Ecto neural progenitor cell (in vitro differentiated cells): ENCODE measurements around the gene THSD4.
"Not testable (repeated sequence)": the region's sequence is repeated elsewhere in the genome, so short reads cannot be mapped to it uniquely, and the experiment has no call there.

ENCODE experiments used
- DNase-seq: peaks from one replicate; pipeline ENCODE4 v3.0.0-alpha.2; 2018; ENCODE audit warnings: low spot score

THSD4 gene

DNA sequence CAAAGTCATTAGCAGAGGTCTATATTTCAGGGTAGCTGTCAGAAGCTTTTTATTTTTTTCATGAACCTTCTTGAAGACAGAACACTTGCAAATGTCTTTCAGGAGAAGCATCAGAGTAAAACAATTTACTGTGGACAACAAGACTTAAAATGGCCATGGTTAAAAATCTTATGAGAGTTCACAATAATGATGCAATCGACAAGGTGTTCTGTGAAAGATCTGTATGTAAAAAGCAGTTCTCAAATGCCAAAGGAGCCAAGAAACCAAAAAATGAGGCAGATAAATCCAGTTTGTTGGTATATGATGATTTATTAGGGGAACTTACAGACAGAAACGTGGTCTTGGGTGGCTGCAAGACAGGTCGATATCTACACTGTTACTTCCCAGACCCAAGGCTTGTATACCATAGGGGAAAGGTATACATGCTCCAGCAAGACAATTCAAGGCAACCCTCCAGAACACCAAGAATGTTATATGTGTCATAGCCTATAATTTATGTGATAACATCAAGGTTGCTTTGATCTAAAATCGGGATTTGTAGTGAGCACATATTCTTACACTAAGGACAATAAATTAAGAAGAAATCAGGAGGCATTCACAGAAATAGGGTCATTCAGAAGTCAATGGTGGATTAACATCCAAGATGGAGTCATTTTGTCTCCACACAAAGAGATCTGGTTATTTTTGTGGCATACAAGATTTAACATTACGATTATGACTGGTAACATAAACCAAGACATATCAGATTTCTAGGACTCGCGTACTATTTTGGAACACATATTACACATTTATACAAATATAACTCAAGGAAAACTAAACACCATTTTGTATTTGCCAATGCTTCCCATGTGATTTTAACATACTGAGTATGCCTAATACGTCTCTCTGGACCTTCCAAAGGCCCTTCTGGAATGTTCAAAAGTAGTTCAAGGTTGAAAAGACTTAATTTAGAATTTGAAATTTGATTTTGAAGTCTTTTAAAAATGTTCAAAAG, 316.4 kb downstream of the THSD4 start:
- no peak for DNase-seq

DNA sequence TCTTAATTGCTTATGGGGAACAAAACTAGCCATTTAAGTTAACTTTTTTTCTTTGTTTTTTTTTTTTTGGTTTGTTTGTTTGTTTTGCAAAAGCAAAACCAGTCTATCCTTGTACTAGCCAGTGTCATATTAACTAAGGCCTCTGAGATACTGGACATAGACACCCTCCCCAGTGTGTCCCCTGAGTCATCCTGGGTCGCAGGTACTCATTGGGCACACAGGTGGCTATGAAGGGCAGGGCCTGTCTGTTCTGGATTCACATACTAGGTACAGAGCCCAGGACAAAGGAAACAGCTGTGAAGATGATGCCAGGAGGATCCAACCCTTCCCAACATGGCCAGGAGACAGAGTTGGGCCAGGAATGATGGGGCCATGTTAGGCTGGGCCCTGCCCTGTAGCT, 318.1 kb downstream of the THSD4 start:
- DNase-seq: no peak

- no peak for DNase-seq
Measured at GRCh38 chr15:71434774-71435173, 319.5 kb downstream of the THSD4 start.

- no peak for DNase-seq
Measured at GRCh38 chr15:71435552-71435951, 320.3 kb downstream of the THSD4 start.

DNA sequence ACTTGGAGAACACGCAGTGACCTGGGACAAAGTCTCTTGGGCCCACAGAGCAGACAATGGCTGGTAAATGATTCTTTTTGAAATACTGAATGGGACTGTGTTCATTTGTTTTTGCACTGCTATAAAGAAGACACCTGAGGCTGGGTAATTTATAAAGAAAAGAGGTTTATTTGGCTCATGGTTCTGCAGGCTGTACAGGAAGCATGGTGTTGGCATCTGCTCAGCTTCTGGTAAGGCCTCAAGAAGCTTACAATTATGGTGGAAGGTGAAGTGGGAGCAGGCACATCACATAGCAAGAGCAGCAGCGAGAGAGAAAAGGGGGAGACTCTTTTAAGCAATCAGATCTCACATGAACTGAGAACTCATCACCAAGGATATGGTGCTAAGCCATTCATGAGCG, 321.6 kb downstream of the THSD4 start:
- no peak for DNase-seq

GRCh38 chr15:71437404-71437803, 322.1 kb downstream of the THSD4 start:
- no peak for DNase-seq

- no peak for DNase-seq
Measured at GRCh38 chr15:71437919-71438318, 322.6 kb downstream of the THSD4 start.

DNA sequence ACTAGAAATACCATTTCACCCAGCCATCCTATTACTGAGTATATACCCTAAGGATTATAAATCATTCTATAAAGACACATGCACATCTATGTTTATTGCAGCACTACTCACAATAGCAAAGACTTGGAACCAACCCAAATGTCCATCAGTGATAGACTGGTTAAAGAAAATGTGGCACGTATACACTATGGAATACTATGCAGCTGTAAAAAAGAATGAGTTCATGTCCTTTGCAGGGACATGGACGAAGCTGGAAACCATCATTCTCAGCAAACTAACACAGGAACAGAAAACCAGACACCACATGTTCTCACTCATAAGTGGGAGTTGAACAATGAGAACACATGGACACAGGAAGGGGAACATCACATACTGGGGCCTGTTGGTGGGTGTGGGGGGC, 324.2 kb downstream of the THSD4 start:
- DNase-seq: not testable (repeated sequence)

DNA sequence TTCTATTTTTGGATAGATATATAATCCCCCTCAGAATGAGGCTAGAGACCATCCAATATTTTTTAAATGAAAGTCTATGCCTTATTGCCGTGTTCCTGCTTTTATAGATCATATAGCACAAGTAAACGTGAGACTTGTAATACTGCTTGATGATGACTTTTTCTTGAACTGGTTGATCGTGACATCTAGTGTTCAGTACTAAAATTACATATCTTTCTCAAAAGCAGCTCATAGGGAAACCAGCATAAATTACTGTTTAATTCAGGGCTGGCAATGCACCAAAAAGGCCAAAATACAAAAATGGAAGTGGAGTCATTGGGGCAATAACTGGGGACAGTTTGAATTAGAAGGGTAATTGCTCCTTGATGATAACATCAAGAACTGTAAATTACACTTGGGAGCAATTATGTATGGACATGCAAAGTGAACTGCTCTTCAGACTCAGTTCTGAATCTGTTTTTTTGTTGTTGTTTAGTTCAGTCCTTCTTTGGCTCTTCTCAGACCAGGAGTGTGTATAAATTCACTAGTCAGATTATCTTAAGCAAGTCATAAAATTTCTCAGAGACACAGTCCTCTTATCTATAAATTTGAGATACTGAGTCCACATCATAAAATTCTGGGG, 325.3 kb downstream of the THSD4 start:
- no peak for DNase-seq

DNA sequence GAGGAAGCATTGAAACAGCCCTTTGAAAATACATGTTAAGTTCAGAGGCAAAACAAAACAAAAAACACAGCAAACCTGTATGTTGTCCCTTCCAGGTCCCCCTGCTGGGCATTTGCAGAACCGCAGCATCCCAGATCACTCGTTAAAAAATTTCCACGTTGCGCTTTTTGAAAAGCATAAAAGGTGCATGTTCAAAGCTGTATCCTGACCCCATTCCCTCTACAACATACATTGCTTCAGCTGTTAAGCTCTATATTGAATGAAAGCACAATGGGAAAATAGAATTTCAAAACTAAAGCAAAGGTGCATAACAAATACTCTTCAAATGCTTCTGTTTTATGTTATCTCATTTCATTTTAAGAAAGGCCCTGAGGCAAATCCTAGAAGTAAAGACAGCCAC, 328.3 kb downstream of the THSD4 start:
- peak; percentile 57 for DNase-seq

DNA sequence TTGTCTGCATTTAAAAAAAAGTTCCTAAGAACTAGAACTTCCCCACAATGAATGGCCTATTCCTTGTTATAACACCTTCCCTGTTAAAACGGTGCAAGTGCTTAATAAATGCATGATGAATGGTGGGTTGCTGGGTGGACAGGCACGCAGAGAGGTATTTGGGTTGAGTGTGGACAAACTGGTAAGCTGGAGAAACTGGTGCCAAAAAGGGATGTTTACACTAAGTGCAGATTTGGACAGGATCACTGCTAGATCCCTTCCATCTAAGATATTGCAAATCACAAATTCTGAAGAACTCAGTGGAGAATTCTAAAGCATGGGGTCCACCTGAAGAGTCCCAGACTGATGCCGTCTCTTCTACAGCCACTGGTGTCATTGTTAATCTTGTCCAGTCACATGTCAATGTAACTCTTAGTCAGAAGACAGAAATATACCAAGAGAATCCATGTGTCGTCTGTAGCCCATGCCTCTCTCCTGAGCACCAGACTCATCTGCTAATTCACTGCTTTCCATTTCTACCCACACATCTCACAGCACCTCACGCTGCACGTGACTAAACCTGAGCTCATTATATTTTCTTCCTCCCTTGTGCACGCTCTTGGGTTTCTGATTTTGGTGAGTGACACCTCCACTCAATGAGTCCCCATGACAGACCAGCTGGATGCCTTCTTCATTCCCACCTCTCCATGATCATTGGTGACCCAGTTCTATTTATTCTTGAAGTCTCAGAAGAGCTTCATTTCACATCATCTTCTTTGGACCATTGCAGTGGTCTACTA, 328.9 kb downstream of the THSD4 start:
- peak; percentile 17 for DNase-seq

DNA sequence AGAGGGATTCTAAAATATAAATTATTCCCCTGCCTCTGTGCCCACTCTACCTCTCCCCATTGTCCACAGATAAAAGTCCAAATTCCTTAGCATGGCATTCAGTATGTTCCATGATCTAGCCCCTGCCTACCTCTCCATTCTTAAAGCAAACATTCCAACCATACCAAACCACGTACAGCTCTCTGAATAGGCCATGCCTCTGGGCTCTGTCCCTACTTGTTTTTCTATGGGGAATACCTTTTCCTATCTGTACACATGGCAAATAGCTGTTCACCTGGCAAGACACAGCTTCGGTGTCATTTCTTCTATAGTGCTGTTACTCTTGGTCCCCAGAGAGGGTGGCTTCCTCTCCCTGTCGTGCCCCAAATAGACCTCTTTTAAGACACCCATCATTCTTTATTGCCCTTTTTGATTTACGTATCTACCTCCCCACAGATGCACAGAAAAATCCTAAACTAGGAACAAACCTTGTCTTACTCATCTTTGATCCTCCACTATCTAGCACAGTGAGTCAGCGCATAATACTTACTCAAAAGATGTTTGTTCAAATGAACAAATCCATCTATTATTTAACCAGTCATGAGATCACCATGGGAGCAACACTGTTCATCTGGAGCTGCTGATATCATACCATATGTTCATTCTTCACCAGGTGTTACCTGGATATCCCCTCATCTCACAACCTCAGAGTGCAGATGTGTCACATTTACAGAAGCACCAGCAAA, 329.8 kb downstream of the THSD4 start:
- peak; percentile 3 for DNase-seq

- DNase-seq: peak; percentile 30
Measured at GRCh38 chr15:71447328-71448250, 332.3 kb downstream of the THSD4 start.

DNA sequence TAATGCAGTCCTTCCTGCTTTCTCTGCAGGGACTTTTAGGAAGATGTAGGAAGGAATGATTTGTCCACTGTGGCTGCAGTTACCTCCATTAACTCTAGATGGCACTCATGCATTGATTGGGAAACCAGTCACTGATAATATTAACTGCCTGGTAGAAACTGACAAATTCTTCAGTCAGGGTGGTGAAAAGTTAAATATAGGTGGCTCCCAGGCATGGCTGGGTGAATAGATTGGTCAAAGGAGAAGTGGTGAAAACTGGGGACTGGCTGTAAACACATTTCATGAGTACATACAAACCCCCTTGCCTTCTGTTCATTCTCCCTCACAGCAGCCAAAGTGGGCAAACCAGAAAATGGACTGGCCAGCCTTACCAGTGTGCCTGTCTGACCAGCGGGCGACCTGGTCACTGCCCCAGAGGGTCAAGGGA, 333.4 kb downstream of the THSD4 start:
- DNase-seq: peak; percentile 65

DNA sequence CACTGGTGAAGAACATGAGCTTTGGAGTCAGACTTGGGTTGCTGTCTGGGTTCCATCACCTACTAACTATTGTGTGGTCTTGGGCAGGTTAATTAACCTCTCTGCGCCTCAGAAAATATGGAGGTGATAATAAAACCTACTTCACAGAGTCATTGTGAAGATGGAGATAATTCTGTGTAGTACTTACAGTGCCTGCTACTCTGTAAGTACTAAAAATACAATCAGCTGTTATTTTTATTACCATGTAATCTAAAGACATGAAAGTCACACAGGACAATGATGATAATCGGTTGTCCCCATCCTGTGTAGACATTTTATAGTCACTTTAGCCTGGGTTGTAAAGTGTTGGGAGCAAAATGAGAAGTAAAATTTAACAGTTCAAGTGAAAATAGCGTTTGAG, 334.1 kb downstream of the THSD4 start:
- DNase-seq: no peak

DNA sequence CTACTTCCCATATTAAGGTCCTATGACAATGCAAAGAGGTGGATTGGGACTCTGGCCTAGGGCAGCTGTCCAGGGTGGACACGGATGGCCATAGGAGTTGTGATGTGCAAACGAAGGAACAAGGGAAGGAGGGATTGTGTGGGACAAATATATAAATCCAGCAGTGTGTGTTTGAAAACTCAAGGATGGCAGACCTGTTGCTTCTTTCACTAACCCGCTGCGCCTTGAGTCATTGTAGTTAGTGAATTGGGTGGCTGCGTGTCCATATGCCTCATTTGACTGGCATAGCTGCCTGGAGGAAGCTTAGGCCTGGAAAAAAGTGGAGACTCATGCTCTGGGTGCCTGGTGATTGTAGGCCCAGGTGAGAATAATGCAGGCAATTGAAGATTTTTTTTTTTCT, 334.7 kb downstream of the THSD4 start:
- DNase-seq: peak; percentile 19

DNA sequence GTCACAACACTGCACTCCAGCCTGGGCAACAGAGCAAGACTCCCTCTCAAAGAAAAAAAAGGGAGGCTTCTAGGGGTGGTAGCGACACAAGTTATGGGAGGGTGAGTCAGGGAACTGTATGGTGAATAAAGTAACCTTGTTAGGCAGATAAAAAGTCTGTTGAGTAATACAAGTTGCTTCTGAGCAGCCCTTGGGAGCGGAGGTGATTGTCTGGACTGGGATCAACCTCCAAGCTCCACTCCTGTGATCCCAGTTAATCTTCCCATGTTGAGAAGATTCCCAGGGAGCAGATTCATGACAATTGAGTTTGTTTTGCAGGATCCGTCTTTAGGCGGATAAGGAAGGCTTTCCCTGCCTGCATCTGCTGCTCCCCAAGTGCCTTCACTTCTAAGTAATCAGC, 335.9 kb downstream of the THSD4 start:
- no peak for DNase-seq

DNA sequence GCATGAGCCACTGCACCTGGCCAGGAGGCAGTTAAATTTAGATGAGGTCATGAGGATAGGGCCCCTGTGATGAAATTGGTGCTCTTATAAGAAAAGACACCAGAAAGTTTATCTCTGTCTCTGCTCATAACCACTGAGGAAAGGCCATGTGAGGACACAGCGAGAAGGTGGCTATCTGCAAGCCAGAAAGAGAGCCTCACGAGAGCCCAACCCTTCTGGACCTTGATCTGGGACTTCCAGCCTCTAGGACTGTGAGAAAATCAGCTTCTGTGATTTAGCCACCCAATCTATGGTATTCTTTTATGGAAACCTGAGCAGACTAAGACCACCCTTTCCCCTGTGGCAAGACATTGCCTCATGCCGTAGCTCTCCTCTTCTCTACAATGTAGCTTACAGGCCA, 337.6 kb downstream of the THSD4 start:
- DNase-seq: no peak

GRCh38 chr15:71454462-71454996, 339.3 kb downstream of the THSD4 start:
- DNase-seq: no peak

GRCh38 chr15:71455107-71455506, 339.8 kb downstream of the THSD4 start:
- no peak for DNase-seq

GRCh38 chr15:71455878-71456277, 340.6 kb downstream of the THSD4 start:
- no peak for DNase-seq
